Measurements from ENCODE around the gene C6orf89. TPM values are rescaled to one million over a fixed set of nuclear protein-coding genes. Genes with fewer than 3 reads are reported as not detected.

Gene C6orf89
- total and polyA plus RNA-seq, 3 experiments from 2014 or later = 37.4 to 51.6 (median 40.0) TPM

- DNase-seq = no peak
- peaks cover 2 to 4% (median 3%) of the 10 kb centered on the region in 3 donors for H3K4me1 Mint-ChIP-seq
- H3K27ac Mint-ChIP-seq = peak overlapping the region in 1 of 8 donors; percentile 12
- Histone ChIP-seq H3K27me3 (ENCODE audit: insufficient read depth, low read length, poor library complexity, severe bottlenecking) (no peaks in the 10 kb centered on the region), H3K4me1 (ENCODE audit: insufficient read depth, low read length) (no peaks in the 10 kb centered on the region), H3K4me3 (ENCODE audit: low read length) (no peak overlapping the region), H3K36me3 (ENCODE audit: insufficient read depth, low read length) (peaks cover 14% of the 10 kb centered on the region), H3K27ac (ENCODE audit: low read depth, low read length) (no peak overlapping the region), H3K9me3 (ENCODE audit: low read length) (no peaks in the 10 kb centered on the region)
- H3K9me3 Mint-ChIP-seq = peaks cover under 1 to 5% (median under 1%) of the 10 kb centered on the region in 5 donors
- ChIA-PET CTCF (no interaction called here), POLR2A (no interaction called here)
- H3K36me3 Mint-ChIP-seq = peaks cover 2 to 76% (median 24%) of the 10 kb centered on the region in 3 donors
- H3K27me3 Mint-ChIP-seq = no peaks in the 10 kb centered on the region
- no peak overlapping the region for H3K4me3 Mint-ChIP-seq
These were observed 29.5 kb upstream of the C6orf89 start for GRCh38 chr6:36856277-36856676.

DNA sequence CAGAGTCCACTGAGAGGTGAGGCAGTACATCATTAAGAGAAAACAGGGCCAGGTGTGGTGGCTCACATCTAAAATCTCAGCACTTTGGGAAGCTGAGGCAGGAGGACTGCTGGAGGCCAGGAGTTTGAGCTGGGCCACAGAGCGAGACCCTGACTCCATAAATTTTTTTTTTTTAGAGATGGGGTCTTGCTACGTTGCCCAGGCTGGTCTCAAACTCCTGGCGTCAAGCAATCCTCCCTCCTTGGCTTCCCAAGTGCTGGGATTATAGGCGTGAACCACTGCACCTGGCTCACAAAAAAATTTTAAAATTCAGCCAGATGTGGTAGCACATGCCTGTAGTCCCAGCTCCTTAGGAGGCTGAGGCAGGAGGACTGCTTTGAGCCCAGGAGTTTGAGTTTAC lies 28.4 kb upstream of the C6orf89 start:
- Mint-ChIP-seq H3K9me3 (no peaks in the 10 kb centered on the region), H3K4me1 (peaks cover 2 to 4% (median 3%) of the 10 kb centered on the region in 3 donors), H3K4me3 (no peak overlapping the region), H3K27me3 (no peaks in the 10 kb centered on the region), H3K36me3 (peaks cover 0 to 74% (median 16%) of the 10 kb centered on the region in 3 donors), H3K27ac (no peak overlapping the region)
- Histone ChIP-seq H3K27me3 (ENCODE audit: insufficient read depth, low read length, poor library complexity, severe bottlenecking) (no peaks in the 10 kb centered on the region), H3K4me3 (ENCODE audit: low read length) (no peak overlapping the region), H3K4me1 (ENCODE audit: insufficient read depth, low read length) (no peaks in the 10 kb centered on the region), H3K9me3 (ENCODE audit: low read length) (no peaks in the 10 kb centered on the region), H3K36me3 (ENCODE audit: insufficient read depth, low read length) (peaks cover 14% of the 10 kb centered on the region), H3K27ac (ENCODE audit: low read depth, low read length) (no peak overlapping the region)
- ChIA-PET CTCF (interaction anchor here (0.8 to 1.0 kb wide), 2 partner anchors 41 to 90 kb away, joined by 3 read pairs; no protein-coding TSS in a partner anchor), POLR2A (no interaction called here)
- no peak for DNase-seq

DNA sequence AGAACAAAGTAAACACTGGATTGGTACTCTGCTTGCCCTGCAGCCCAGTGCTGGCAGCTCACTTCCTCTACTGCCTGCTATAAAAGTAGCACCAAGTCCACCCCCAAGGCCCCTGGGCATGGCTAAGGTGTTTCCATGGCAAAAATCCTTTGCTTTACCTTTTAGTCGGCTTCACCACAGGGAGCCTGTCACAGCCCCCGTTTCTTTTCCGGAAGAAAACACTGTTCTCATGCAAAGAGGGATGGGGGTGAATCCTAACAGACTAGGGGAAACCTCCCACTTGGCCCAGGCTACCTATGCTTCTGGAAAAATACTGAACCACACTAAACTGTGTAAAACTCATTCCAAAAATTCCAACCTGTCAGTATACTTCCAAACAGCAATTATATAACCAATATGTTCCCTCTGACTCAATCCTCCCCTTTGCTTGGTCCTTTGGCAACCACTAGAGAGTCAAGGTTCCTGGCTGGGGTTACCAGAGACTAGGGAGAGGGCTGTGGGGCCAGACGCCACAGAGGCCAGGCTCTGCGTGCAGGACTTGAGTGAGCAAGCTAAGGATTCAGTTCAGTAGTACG lies 27.3 kb upstream of the C6orf89 start:
- Mint-ChIP-seq H3K9me3 (no peaks in the 10 kb centered on the region), H3K27ac (peak overlapping the region in 3 of 8 donors; percentile 6 to 41 (median 27)), H3K4me1 (peaks cover 6 to 9% (median 7%) of the 10 kb centered on the region in 3 donors), H3K4me3 (no peak overlapping the region), H3K36me3 (peaks cover 0 to 77% (median 17%) of the 10 kb centered on the region in 3 donors), H3K27me3 (no peaks in the 10 kb centered on the region)
- H3K4me3 ChIP-seq (ENCODE audit: low read length) = no peak overlapping the region
- DNase-seq = no peak
- ChIA-PET CTCF (no interaction called here), POLR2A (no interaction called here)
- H3K4me1 ChIP-seq (ENCODE audit: insufficient read depth, low read length) = no peaks in the 10 kb centered on the region
- no peaks in the 10 kb centered on the region for H3K9me3 ChIP-seq (ENCODE audit: low read length)
- H3K27ac ChIP-seq (ENCODE audit: low read depth, low read length) = no peak overlapping the region
- peaks cover 12% of the 10 kb centered on the region for H3K36me3 ChIP-seq (ENCODE audit: insufficient read depth, low read length)
- H3K27me3 ChIP-seq (ENCODE audit: insufficient read depth, low read length, poor library complexity, severe bottlenecking) = no peaks in the 10 kb centered on the region

GRCh38 chr6:36860126-36860525 lies 25.6 kb upstream of the C6orf89 start:
- H3K9me3 ChIP-seq (ENCODE audit: low read length) = no peaks in the 10 kb centered on the region
- Mint-ChIP-seq H3K36me3 (peaks cover 0 to 78% (median 19%) of the 10 kb centered on the region in 3 donors), H3K27me3 (no peaks in the 10 kb centered on the region), H3K4me1 (peaks cover 19 to 22% (median 20%) of the 10 kb centered on the region in 3 donors), H3K9me3 (no peaks in the 10 kb centered on the region), H3K27ac (peak overlapping the region in 1 of 8 donors; percentile 21), H3K4me3 (no peak overlapping the region)
- H3K27me3 ChIP-seq (ENCODE audit: insufficient read depth, low read length, poor library complexity, severe bottlenecking) = no peaks in the 10 kb centered on the region
- CTCF ChIA-PET = interaction anchor here (1.2 kb wide), 1 partner anchor 158 kb away, joined by 4 read pairs; no protein-coding TSS in a partner anchor
- H3K4me1 ChIP-seq (ENCODE audit: insufficient read depth, low read length) = no peaks in the 10 kb centered on the region
- DNase-seq = no peak
- no peak overlapping the region for H3K4me3 ChIP-seq (ENCODE audit: low read length)
- no peak overlapping the region for H3K27ac ChIP-seq (ENCODE audit: low read depth, low read length)
- H3K36me3 ChIP-seq (ENCODE audit: insufficient read depth, low read length) = peaks cover 10% of the 10 kb centered on the region
- POLR2A ChIA-PET = interaction anchor here (0.6 kb wide), 1 partner anchor 137 kb away, joined by 3 read pairs; no protein-coding TSS in a partner anchor

GRCh38 chr6:36862164-36862847 lies 23.4 kb upstream of the C6orf89 start:
- Mint-ChIP-seq H3K27ac (peak overlapping the region in 2 of 8 donors; percentile 23 to 55), H3K4me1 (peaks cover 34 to 39% (median 38%) of the 10 kb centered on the region in 3 donors), H3K36me3 (peaks cover 0 to 78% (median 24%) of the 10 kb centered on the region in 3 donors), H3K9me3 (no peaks in the 10 kb centered on the region), H3K4me3 (no peak overlapping the region), H3K27me3 (no peaks in the 10 kb centered on the region)
- ChIA-PET CTCF (no interaction called here), POLR2A (no interaction called here)
- H3K27ac ChIP-seq (ENCODE audit: low read depth, low read length) = peak overlapping the region; percentile 73
- H3K4me3 ChIP-seq (ENCODE audit: low read length) = no peak overlapping the region
- H3K9me3 ChIP-seq (ENCODE audit: low read length) = no peaks in the 10 kb centered on the region
- no peaks in the 10 kb centered on the region for H3K27me3 ChIP-seq (ENCODE audit: insufficient read depth, low read length, poor library complexity, severe bottlenecking)
- H3K36me3 ChIP-seq (ENCODE audit: insufficient read depth, low read length) = no peaks in the 10 kb centered on the region
- no peaks in the 10 kb centered on the region for H3K4me1 ChIP-seq (ENCODE audit: insufficient read depth, low read length)
- DNase-seq = no peak

DNA sequence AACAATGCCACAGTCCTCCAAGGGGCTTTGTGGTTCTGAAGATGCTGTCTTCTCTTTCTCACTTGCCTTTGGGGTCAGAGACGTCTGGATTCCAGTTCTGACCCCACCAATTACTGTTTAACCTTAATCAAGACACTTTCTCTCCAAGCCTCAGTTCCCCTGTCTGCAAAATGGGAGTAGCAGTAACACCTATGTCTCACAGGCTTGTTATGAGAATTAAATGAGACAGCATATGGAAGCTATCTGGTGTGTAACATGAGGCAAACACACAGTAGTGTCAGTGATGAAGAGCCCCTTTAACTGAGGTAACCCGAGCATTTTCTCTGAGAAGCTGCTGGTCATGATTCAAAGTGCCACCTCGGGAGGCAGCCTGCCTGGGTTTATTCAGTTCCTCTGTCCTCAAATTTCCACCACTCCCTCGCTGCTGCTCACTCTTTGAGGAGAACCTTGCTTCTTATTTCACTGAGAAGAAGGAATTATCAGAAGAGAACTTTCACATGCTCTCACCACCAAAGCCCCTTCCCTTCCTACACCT lies 22.8 kb upstream of the C6orf89 start:
- Mint-ChIP-seq H3K9me3 (no peaks in the 10 kb centered on the region), H3K27me3 (no peaks in the 10 kb centered on the region), H3K27ac (peak overlapping the region in 3 of 8 donors; percentile 23 to 55 (median 32)), H3K4me3 (no peak overlapping the region), H3K4me1 (peaks cover 40 to 45% (median 44%) of the 10 kb centered on the region in 3 donors), H3K36me3 (peaks cover 3 to 81% (median 29%) of the 10 kb centered on the region in 3 donors)
- POLR2A ChIA-PET = no interaction called here
- Histone ChIP-seq H3K9me3 (ENCODE audit: low read length) (no peaks in the 10 kb centered on the region), H3K36me3 (ENCODE audit: insufficient read depth, low read length) (no peaks in the 10 kb centered on the region), H3K27me3 (ENCODE audit: insufficient read depth, low read length, poor library complexity, severe bottlenecking) (no peaks in the 10 kb centered on the region), H3K4me3 (ENCODE audit: low read length) (no peak overlapping the region), H3K27ac (ENCODE audit: low read depth, low read length) (peak overlapping the region; percentile 73), H3K4me1 (ENCODE audit: insufficient read depth, low read length) (no peaks in the 10 kb centered on the region)
- CTCF ChIA-PET = no interaction called here
- DNase-seq = no peak

GRCh38 chr6:36863670-36864540 lies 21.8 kb upstream of the C6orf89 start:
- H3K27ac Mint-ChIP-seq = peak overlapping the region in 2 of 8 donors; percentile 66 to 89
- H3K9me3 ChIP-seq (ENCODE audit: low read length) = no peaks in the 10 kb centered on the region
- no peak overlapping the region for H3K4me3 ChIP-seq (ENCODE audit: low read length)
- peak overlapping the region; percentile 73 for H3K27ac ChIP-seq (ENCODE audit: low read depth, low read length)
- H3K36me3 ChIP-seq (ENCODE audit: insufficient read depth, low read length) = no peaks in the 10 kb centered on the region
- no peak overlapping the region for H3K4me3 Mint-ChIP-seq
- DNase-seq = no peak
- H3K36me3 Mint-ChIP-seq = peaks cover 7 to 81% (median 32%) of the 10 kb centered on the region in 3 donors
- ChIA-PET POLR2A (no interaction called here), CTCF (interaction anchor here (1.2 to 2.2 kb wide), 4 partner anchors 13 to 155 kb away, joined by 3 to 7 read pairs (median 4); partner anchors contain the start of gene C6orf89)
- H3K4me1 Mint-ChIP-seq = peaks cover 44 to 54% (median 50%) of the 10 kb centered on the region in 3 donors
- no peaks in the 10 kb centered on the region for H3K9me3 Mint-ChIP-seq
- H3K4me1 ChIP-seq (ENCODE audit: insufficient read depth, low read length) = no peaks in the 10 kb centered on the region
- H3K27me3 Mint-ChIP-seq = no peaks in the 10 kb centered on the region
- H3K27me3 ChIP-seq (ENCODE audit: insufficient read depth, low read length, poor library complexity, severe bottlenecking) = no peaks in the 10 kb centered on the region

All from CD8-positive, alpha-beta memory T cell (primary cell).